ENCODE measurements around the gene CDC42BPB.

Gene CDC42BPB

DNA sequence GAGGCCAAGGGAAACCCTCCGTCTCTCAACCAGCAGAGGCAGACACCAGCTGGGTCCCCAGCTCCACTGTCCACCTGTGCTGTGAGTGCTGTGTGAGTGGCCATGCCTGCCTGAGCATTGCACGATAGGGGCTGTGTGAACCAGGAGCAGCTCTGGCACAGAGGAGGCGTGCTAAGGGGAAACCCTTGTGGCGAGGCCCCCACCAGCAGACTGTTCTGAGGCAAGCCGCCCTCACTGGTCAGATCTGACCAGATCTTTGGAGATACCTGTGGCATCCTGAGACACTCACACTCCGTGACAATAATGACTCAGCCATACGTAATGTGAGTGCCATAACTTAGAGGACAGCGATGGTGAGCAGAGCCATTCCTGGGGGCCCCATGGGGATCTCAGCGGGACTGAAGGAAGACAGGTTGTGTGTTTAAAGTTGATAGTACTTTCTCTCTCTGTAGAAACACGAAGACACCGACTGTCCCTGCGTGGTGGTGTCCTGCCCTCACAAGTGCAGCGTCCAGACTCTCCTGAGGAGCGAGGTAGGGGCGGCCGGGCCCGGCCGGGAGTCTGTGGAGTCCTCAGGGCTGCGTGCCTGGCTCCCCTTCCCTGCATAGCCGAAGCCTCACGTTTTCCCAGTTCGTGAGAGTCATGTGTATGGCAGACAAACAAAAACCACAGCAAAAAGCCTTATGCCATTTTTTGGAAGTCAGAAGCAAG is 171.5 kb downstream of the CDC42BPB start:
- DNase-seq: no peak
- H4K20me1 ChIP-seq (ENCODE audit: insufficient read depth, low read length): no peaks in the 10 kb centered on the region
- H3K36me3 ChIP-seq (replicated peaks; ENCODE audit: insufficient read depth, low read length): no peaks in the 10 kb centered on the region
- no peak overlapping the region for H3K27ac ChIP-seq (ENCODE audit: low read length)
- no peak overlapping the region for H3K4me3 ChIP-seq (ENCODE audit: low read length)
- H3K4me1 ChIP-seq (ENCODE audit: low read length): no peaks in the 10 kb centered on the region
- H3K27me3 ChIP-seq (replicated peaks; ENCODE audit: insufficient read depth, low read length): no peaks in the 10 kb centered on the region
- TF ChIP-seq, protein P1, sequence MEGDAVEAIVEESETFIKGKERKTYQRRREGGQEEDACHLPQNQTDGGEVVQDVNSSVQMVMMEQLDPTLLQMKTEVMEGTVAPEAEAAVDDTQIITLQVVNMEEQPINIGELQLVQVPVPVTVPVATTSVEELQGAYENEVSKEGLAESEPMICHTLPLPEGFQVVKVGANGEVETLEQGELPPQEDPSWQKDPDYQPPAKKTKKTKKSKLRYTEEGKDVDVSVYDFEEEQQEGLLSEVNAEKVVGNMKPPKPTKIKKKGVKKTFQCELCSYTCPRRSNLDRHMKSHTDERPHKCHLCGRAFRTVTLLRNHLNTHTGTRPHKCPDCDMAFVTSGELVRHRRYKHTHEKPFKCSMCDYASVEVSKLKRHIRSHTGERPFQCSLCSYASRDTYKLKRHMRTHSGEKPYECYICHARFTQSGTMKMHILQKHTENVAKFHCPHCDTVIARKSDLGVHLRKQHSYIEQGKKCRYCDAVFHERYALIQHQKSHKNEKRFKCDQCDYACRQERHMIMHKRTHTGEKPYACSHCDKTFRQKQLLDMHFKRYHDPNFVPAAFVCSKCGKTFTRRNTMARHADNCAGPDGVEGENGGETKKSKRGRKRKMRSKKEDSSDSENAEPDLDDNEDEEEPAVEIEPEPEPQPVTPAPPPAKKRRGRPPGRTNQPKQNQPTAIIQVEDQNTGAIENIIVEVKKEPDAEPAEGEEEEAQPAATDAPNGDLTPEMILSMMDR (IDR thresholded peaks at IDR 0.05; ENCODE audit: low read length): no peak
- TF ChIP-seq EZH2phosphoT487 (IDR thresholded peaks at IDR 0.05; ENCODE audit: low read length) (no peak), EZH2 (optimal IDR thresholded peaks at IDR 0.05; ENCODE audit: low read depth, low read length) (no peak)
- H2AFZ ChIP-seq (ENCODE audit: low read length): no peak overlapping the region
- no peaks in the 10 kb centered on the region for H3K79me2 ChIP-seq (ENCODE audit: low read length)
- H3F3A ChIP-seq (ENCODE audit: insufficient read depth, low read length): no peaks in the 10 kb centered on the region
- H3K4me2 ChIP-seq (ENCODE audit: low read depth, low read length): no peak overlapping the region
- no peaks in the 10 kb centered on the region for H3K9me3 ChIP-seq (replicated peaks; ENCODE audit: insufficient read depth, low read length)
- H3K9me2 ChIP-seq (replicated peaks; ENCODE audit: insufficient read depth, low read length): no peaks in the 10 kb centered on the region
- H3K9ac ChIP-seq (ENCODE audit: low read length): no peak overlapping the region

GRCh38 chr14:102883554-102883953 is 173.8 kb downstream of the CDC42BPB start:
- H3K9ac ChIP-seq (ENCODE audit: low read length): no peak overlapping the region
- no peaks in the 10 kb centered on the region for H3K27me3 ChIP-seq (replicated peaks; ENCODE audit: insufficient read depth, low read length)
- no peaks in the 10 kb centered on the region for H3K36me3 ChIP-seq (replicated peaks; ENCODE audit: insufficient read depth, low read length)
- H3K4me3 ChIP-seq (ENCODE audit: low read length): no peak overlapping the region
- no peaks in the 10 kb centered on the region for H3K4me1 ChIP-seq (ENCODE audit: low read length)
- H4K20me1 ChIP-seq (ENCODE audit: insufficient read depth, low read length): no peaks in the 10 kb centered on the region
- no peak overlapping the region for H2AFZ ChIP-seq (ENCODE audit: low read length)
- no peaks in the 10 kb centered on the region for H3F3A ChIP-seq (ENCODE audit: insufficient read depth, low read length)
- H3K27ac ChIP-seq (ENCODE audit: low read length): no peak overlapping the region
- no peaks in the 10 kb centered on the region for H3K9me3 ChIP-seq (replicated peaks; ENCODE audit: insufficient read depth, low read length)
- H3K4me2 ChIP-seq (ENCODE audit: low read depth, low read length): no peak overlapping the region
- H3K9me2 ChIP-seq (replicated peaks; ENCODE audit: insufficient read depth, low read length): no peaks in the 10 kb centered on the region
- no peaks in the 10 kb centered on the region for H3K79me2 ChIP-seq (ENCODE audit: low read length)
- no peak for DNase-seq
- TF ChIP-seq EZH2phosphoT487 (IDR thresholded peaks at IDR 0.05; ENCODE audit: low read length): no peak
- TF ChIP-seq EZH2 (optimal IDR thresholded peaks at IDR 0.05; ENCODE audit: low read depth, low read length): no peak
- TF ChIP-seq, protein P1 (IDR thresholded peaks at IDR 0.05; ENCODE audit: low read length): no peak

- H3K4me1 ChIP-seq (ENCODE audit: low read length): no peaks in the 10 kb centered on the region
- TF ChIP-seq EZH2 (optimal IDR thresholded peaks at IDR 0.05; ENCODE audit: low read depth, low read length) (no peak), EZH2phosphoT487 (IDR thresholded peaks at IDR 0.05; ENCODE audit: low read length) (no peak)
- TF ChIP-seq, protein P1 (IDR thresholded peaks at IDR 0.05; ENCODE audit: low read length): no peak
- no peak overlapping the region for H3K27ac ChIP-seq (ENCODE audit: low read length)
- H3K9me3 ChIP-seq (replicated peaks; ENCODE audit: insufficient read depth, low read length): no peaks in the 10 kb centered on the region
- H3K27me3 ChIP-seq (replicated peaks; ENCODE audit: insufficient read depth, low read length): no peaks in the 10 kb centered on the region
- H3K79me2 ChIP-seq (ENCODE audit: low read length): no peaks in the 10 kb centered on the region
- H4K20me1 ChIP-seq (ENCODE audit: insufficient read depth, low read length): no peaks in the 10 kb centered on the region
- H3K9ac ChIP-seq (ENCODE audit: low read length): no peak overlapping the region
- no peaks in the 10 kb centered on the region for H3K9me2 ChIP-seq (replicated peaks; ENCODE audit: insufficient read depth, low read length)
- no peak for DNase-seq
- no peak overlapping the region for H3K4me3 ChIP-seq (ENCODE audit: low read length)
- H2AFZ ChIP-seq (ENCODE audit: low read length): no peak overlapping the region
- H3K4me2 ChIP-seq (ENCODE audit: low read depth, low read length): no peak overlapping the region
- H3F3A ChIP-seq (ENCODE audit: insufficient read depth, low read length): no peaks in the 10 kb centered on the region
- no peaks in the 10 kb centered on the region for H3K36me3 ChIP-seq (replicated peaks; ENCODE audit: insufficient read depth, low read length)
Measured at GRCh38 chr14:102883089-102883541, 174.2 kb downstream of the CDC42BPB start.
